Measurements from ENCODE around the gene ABCA3. TPM values are rescaled to one million over a fixed set of nuclear protein-coding genes. Genes with fewer than 3 reads are reported as not detected.

The ABCA3 gene
- polyA plus RNA-seq, 1 donor from 2014 or later: 30.7 TPM

- no peak overlapping the region for H3K9ac ChIP-seq (ENCODE audit: low read length)
- H4K20me1 ChIP-seq (ENCODE audit: insufficient read depth): no peaks in the 10 kb centered on the region
- no peak overlapping the region for H3K27ac ChIP-seq (ENCODE audit: low read length)
- no peak for TF ChIP-seq EP300 (conservative IDR thresholded peaks at IDR 0.05; ENCODE audit: poor library complexity, severe bottlenecking)
- TF ChIP-seq SMC3 (conservative IDR thresholded peaks at IDR 0.05; ENCODE audit: poor library complexity): no peak
- no peak for TF ChIP-seq EZH2 (IDR thresholded peaks at IDR 0.05; ENCODE audit: borderline replicate concordance, insufficient read depth, low read length, poor library complexity, severe bottlenecking)
- H3K4me3 ChIP-seq (ENCODE audit: low read length): no peak overlapping the region
- H3K79me2 ChIP-seq (replicated peaks; ENCODE audit: insufficient read depth, low read length): no peaks in the 10 kb centered on the region
- H3F3A ChIP-seq (ENCODE audit: insufficient read depth, low read length, poor library complexity, severe bottlenecking): no peaks in the 10 kb centered on the region
- no peaks in the 10 kb centered on the region for H3K27me3 ChIP-seq (ENCODE audit: insufficient read depth, low read depth, low read length)
- no peaks in the 10 kb centered on the region for H3K9me2 ChIP-seq (ENCODE audit: insufficient read depth, low read length)
- H3K36me3 ChIP-seq (ENCODE audit: insufficient read depth, low read length): no peaks in the 10 kb centered on the region
- no peak overlapping the region for H2AFZ ChIP-seq (ENCODE audit: low read depth, low read length)
- no peaks in the 10 kb centered on the region for H3K9me3 ChIP-seq (ENCODE audit: low read length)
- no peak overlapping the region for H3K4me2 ChIP-seq (ENCODE audit: low read length)
Measured at GRCh38 chr16:2284797-2285576, 55.5 kb downstream of the ABCA3 start.

- no peaks in the 10 kb centered on the region for H3K79me2 ChIP-seq (replicated peaks; ENCODE audit: insufficient read depth, low read length)
- no peaks in the 10 kb centered on the region for H3K9me2 ChIP-seq (ENCODE audit: insufficient read depth, low read length)
- no peaks in the 10 kb centered on the region for H4K20me1 ChIP-seq (ENCODE audit: insufficient read depth)
- no peak for TF ChIP-seq CTCF (IDR thresholded peaks at IDR 0.05; ENCODE audit: poor library complexity, severe bottlenecking)
- TF ChIP-seq REST (IDR thresholded peaks at IDR 0.05; ENCODE audit: borderline replicate concordance): no peak
- TF ChIP-seq EP300 (conservative IDR thresholded peaks at IDR 0.05; ENCODE audit: poor library complexity, severe bottlenecking): no peak
- H3K9me3 ChIP-seq (ENCODE audit: low read length): no peaks in the 10 kb centered on the region
- no peaks in the 10 kb centered on the region for H3K36me3 ChIP-seq (ENCODE audit: insufficient read depth, low read length)
- no peaks in the 10 kb centered on the region for H3K27me3 ChIP-seq (ENCODE audit: insufficient read depth, low read depth, low read length)
- no peak overlapping the region for H3K9ac ChIP-seq (ENCODE audit: low read length)
- H3K4me3 ChIP-seq (ENCODE audit: low read length): no peak overlapping the region
- no peak overlapping the region for H2AFZ ChIP-seq (ENCODE audit: low read depth, low read length)
- no peak overlapping the region for H3K27ac ChIP-seq (ENCODE audit: low read length)
- H3K4me2 ChIP-seq (ENCODE audit: low read length): no peak overlapping the region
- no peaks in the 10 kb centered on the region for H3F3A ChIP-seq (ENCODE audit: insufficient read depth, low read length, poor library complexity, severe bottlenecking)
Measured at GRCh38 chr16:2284001-2284770, 56.3 kb downstream of the ABCA3 start.
